ENCODE results near the gene SLC7A5.
A peak's percentile ranks its signal among the peaks of the same experiment; 100 is the strongest.
"Not testable (repeated sequence)": the region's sequence is repeated elsewhere in the genome, so short reads cannot be mapped to it uniquely, and the experiment has no call there.

Gene SLC7A5

DNA sequence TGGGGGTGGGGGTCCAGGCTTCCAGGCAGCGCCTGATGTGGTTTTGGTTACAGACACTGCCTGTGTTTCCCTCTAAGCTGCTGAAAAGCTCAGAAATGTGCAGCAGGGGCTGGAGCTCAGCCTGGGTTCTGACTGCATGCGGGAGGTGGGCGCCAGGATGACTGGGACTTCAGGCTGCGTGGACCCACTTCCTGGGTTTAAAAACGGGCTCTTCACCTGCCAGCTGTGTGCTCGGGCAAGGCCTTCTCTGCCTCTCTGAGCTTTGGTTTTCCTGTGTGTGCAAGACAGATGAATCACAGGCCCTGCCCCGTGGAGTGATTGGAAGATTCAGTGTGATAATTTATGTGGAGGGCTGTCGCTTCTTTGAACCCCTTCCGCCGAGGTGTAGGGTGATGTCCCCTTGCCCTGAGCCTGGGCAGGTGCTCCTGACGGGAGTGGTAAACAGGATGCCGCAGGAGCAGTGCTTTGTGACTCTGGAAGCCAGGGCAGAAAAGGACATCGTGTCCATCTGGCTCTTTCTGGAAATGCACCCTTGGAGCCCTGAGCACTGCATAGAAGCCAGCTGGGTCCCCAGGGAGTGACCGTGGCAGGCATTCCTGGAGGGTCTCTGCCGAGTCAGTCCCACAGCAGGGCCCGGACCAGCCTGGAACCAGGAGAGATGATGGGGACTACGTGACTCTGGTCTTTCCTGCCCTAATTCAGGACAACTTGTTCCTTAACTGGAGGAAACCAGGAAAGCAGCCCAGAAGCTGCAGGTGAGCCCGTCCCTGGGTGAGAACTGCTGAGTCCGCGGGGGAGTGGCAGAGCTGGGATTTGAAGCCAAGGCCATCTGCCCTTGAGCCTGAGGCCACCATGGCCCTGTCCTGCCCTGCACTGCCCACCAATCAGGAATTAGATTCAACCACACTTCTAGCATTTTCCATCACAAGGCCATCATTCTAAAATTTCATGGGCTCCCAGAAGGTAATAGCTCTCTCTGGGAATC lies 28.5 kb upstream of the SLC7A5 start:
- H2BK120ac ChIP-seq (ENCODE audit: low read depth, low read length) = no peak overlapping the region
- 84% methylated on average over 20 of the region's 20 CpGs for WGBS
- H3K4ac ChIP-seq (ENCODE audit: low read depth in 1 of 2, low read length in 2 of 2) = no peak overlapping the region
- H2BK12ac ChIP-seq (ENCODE audit: low read length in 2 of 2) = no peak overlapping the region
- no peak overlapping the region for H3K9ac ChIP-seq (ENCODE audit: low read length)
- DNase-seq = no peak
- H3K4me3 ChIP-seq (ENCODE audit: insufficient read depth in 1 of 2, low read depth in 1 of 2, low read length in 2 of 2) = no peak overlapping the region
- H2BK5ac ChIP-seq (ENCODE audit: low read depth, low read length, poor library complexity, severe bottlenecking) = no peak overlapping the region
- no peak overlapping the region for H3K4me2 ChIP-seq (ENCODE audit: low read length, poor library complexity, severe bottlenecking)
- H3K14ac ChIP-seq (ENCODE audit: low read length in 2 of 2) = no peak overlapping the region
- H3K4me1 ChIP-seq (ENCODE audit: control insufficient read depth, insufficient read depth, low read depth, low read length) = peaks cover 5% of the 10 kb centered on the region
- H2AK5ac ChIP-seq (ENCODE audit: low read length, severe bottlenecking) = no peak overlapping the region
- H3K79me1 ChIP-seq (replicated peaks; ENCODE audit: low read length, poor library complexity, severe bottlenecking) = no peaks in the 10 kb centered on the region
- H4K8ac ChIP-seq (ENCODE audit: low read length) = no peak overlapping the region
- H2BK15ac ChIP-seq (ENCODE audit: low read depth, poor library complexity, severe bottlenecking) = no peak overlapping the region
- H2AFZ ChIP-seq (ENCODE audit: low read depth, low read length) = no peak overlapping the region
- peaks cover 0 to 4% of the 10 kb centered on the region in 2 experiments for H3K27me3 ChIP-seq (ENCODE audit: control insufficient read depth in 1 of 2, insufficient read depth in 1 of 2, low read length in 2 of 2)
- no peaks in the 10 kb centered on the region for H3K36me3 ChIP-seq (ENCODE audit: control insufficient read depth in 1 of 2, insufficient read depth in 2 of 2, low read depth in 1 of 2, low read length in 2 of 2)
- H3K9me3 ChIP-seq (ENCODE audit: control insufficient read depth, low read length) = no peaks in the 10 kb centered on the region
- H3K18ac ChIP-seq (ENCODE audit: low read depth in 1 of 2, low read length in 2 of 2) = no peak overlapping the region
- H4K91ac ChIP-seq (ENCODE audit: low read length) = no peak overlapping the region
- H3K27ac ChIP-seq (ENCODE audit: low read length, poor library complexity, severe bottlenecking) = no peak overlapping the region
- H3K23ac ChIP-seq (ENCODE audit: low read length in 2 of 2) = no peak overlapping the region

DNA sequence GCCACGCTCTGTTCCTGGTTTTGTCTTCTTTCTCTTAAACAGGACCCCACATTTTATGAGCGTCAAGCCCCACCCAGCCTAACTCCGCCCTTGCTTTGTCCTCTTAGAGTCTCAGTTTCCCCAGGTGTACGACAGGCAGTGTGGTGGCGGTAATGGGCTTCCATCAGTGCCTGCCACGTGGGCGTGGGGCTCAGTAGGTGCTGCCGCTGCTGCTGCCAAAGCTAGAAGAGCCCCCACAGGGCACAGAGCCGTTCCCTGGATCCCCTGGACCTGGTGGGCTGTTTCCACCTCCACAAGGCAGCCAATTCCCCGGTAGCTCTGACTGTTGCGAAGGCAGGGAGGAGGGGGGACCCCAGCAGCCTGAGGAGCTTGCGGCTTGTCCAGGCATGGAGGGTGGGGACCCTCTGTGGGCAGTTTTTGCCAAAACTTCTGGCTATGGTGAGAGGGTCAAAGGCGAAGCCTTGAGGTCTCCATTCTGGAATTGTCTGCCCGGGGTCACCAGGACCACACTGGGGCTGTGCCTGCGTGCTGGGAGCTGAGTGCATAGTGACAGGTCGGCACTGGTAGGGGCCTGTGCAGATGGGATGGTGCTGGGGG lies 27.7 kb upstream of the SLC7A5 start:
- H3K27me3 ChIP-seq (ENCODE audit: control insufficient read depth in 1 of 2, insufficient read depth in 1 of 2, low read length in 2 of 2); H3K23ac ChIP-seq (ENCODE audit: low read length in 2 of 2); DNase-seq; H3K36me3 ChIP-seq (ENCODE audit: control insufficient read depth in 1 of 2, insufficient read depth in 2 of 2, low read depth in 1 of 2, low read length in 2 of 2); H3K4me1 ChIP-seq (ENCODE audit: control insufficient read depth, insufficient read depth, low read depth, low read length); H3K18ac ChIP-seq (ENCODE audit: low read depth in 1 of 2, low read length in 2 of 2); H3K27ac ChIP-seq (ENCODE audit: low read length, poor library complexity, severe bottlenecking); H2AK5ac ChIP-seq (ENCODE audit: low read length, severe bottlenecking); H3K4me2 ChIP-seq (ENCODE audit: low read length, poor library complexity, severe bottlenecking); H3K4me3 ChIP-seq (ENCODE audit: insufficient read depth in 1 of 2, low read depth in 1 of 2, low read length in 2 of 2); H3K9me3 ChIP-seq (ENCODE audit: control insufficient read depth, low read length); H4K91ac ChIP-seq (ENCODE audit: low read length); H3K9ac ChIP-seq (ENCODE audit: low read length); H3K79me1 ChIP-seq (replicated peaks; ENCODE audit: low read length, poor library complexity, severe bottlenecking); H2AFZ ChIP-seq (ENCODE audit: low read depth, low read length); H2BK5ac ChIP-seq (ENCODE audit: low read depth, low read length, poor library complexity, severe bottlenecking); H2BK12ac ChIP-seq (ENCODE audit: low read length in 2 of 2); H2BK15ac ChIP-seq (ENCODE audit: low read depth, poor library complexity, severe bottlenecking); H3K14ac ChIP-seq (ENCODE audit: low read length in 2 of 2); H3K4ac ChIP-seq (ENCODE audit: low read depth in 1 of 2, low read length in 2 of 2); H4K8ac ChIP-seq (ENCODE audit: low read length); H2BK120ac ChIP-seq (ENCODE audit: low read depth, low read length): not testable (repeated sequence)
- WGBS = 82% methylated on average over 16 of the region's 16 CpGs

DNA sequence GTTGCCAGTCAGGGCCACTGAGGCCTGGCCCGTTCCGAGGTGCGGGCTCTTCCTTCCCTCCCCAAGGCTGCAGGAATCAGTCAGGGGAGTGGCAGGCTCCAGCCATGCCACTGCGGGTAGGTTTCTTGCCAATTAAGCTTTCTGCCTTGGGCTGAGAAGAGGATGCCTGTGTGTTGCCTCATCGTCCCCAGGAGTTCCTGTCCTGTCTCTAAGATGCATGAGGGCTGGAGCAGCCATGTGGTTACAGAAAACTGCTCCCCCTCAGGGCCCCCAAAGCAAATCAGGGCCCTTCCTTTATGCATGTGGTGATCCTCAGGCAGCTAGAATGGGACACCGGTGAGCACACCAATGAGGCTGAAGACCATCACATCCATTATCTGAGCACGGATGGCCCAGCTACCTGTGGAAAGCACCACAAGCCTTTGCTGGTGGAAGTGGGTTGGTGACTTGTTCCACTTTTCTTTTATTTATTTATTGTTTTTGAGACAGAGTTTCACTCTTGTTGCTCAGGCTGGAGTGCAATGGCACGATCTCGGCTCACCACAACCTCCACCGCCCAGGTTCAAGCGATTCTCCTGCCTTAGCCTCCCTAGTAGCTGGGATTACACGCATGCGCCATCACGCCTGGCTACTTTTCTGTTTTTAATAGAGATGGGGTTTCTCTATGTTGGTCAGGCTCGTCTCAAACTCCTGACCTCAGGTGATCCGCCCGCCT lies 27.0 kb upstream of the SLC7A5 start:
- WGBS = 94% methylated on average over 16 of the region's 17 CpGs
- H2BK15ac ChIP-seq (ENCODE audit: low read depth, poor library complexity, severe bottlenecking); H3K4ac ChIP-seq (ENCODE audit: low read depth in 1 of 2, low read length in 2 of 2): not testable (repeated sequence)

DNA sequence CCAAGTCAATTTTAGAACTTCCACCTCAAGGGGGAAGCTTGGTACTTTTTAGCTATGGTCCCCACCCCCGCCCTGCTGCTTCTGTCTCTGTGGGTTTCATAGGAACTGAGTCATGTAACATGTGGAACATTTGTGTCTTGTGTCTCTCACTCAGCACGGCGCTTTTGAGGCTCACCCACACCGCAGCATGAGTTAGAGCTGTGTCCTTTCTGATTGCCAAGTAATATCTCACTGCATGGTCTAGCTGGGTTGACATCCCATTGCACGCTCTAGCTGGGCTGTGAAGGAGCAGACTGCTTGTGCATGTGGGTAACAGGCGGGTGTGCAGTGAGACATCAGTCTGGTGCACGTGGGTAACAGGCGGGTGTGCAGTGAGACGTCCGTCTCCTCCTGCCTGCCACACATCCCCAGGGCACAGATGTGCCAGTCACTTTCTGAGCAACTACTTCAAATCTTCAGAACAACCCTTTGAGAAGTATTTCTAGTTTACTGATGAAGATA lies 26.4 kb upstream of the SLC7A5 start:
- Histone ChIP-seq H2BK120ac (ENCODE audit: low read depth, low read length) (no peak overlapping the region), H3K9ac (ENCODE audit: low read length) (no peak overlapping the region), H4K91ac (ENCODE audit: low read length) (peak overlapping the region; percentile 1), H3K4ac (ENCODE audit: low read depth in 1 of 2, low read length in 2 of 2) (no peak overlapping the region), H2BK15ac (ENCODE audit: low read depth, poor library complexity, severe bottlenecking) (no peak overlapping the region), H2AK5ac (ENCODE audit: low read length, severe bottlenecking) (no peak overlapping the region), H3K27me3 (ENCODE audit: control insufficient read depth in 1 of 2, insufficient read depth in 1 of 2, low read length in 2 of 2) (peaks cover 0 to 3% of the 10 kb centered on the region in 2 experiments), H3K4me1 (ENCODE audit: control insufficient read depth, insufficient read depth, low read depth, low read length) (peaks cover 5% of the 10 kb centered on the region), H3K14ac (ENCODE audit: low read length in 2 of 2) (no peak overlapping the region), H2BK5ac (ENCODE audit: low read depth, low read length, poor library complexity, severe bottlenecking) (no peak overlapping the region), H3K36me3 (ENCODE audit: control insufficient read depth in 1 of 2, insufficient read depth in 2 of 2, low read depth in 1 of 2, low read length in 2 of 2) (no peaks in the 10 kb centered on the region), H3K79me1 (replicated peaks; ENCODE audit: low read length, poor library complexity, severe bottlenecking) (no peaks in the 10 kb centered on the region), H3K18ac (ENCODE audit: low read depth in 1 of 2, low read length in 2 of 2) (no peak overlapping the region), H3K4me2 (ENCODE audit: low read length, poor library complexity, severe bottlenecking) (no peak overlapping the region), H3K9me3 (ENCODE audit: control insufficient read depth, low read length) (no peaks in the 10 kb centered on the region), H3K23ac (ENCODE audit: low read length in 2 of 2) (no peak overlapping the region), H2BK12ac (ENCODE audit: low read length in 2 of 2) (no peak overlapping the region), H2AFZ (ENCODE audit: low read depth, low read length) (no peak overlapping the region), H4K8ac (ENCODE audit: low read length) (no peak overlapping the region), H3K27ac (ENCODE audit: low read length, poor library complexity, severe bottlenecking) (no peak overlapping the region), H3K4me3 (ENCODE audit: insufficient read depth in 1 of 2, low read depth in 1 of 2, low read length in 2 of 2) (no peak overlapping the region)
- peak; percentile 32 for DNase-seq
- WGBS = 80% methylated on average over 9 of the region's 10 CpGs

More for the DNA sequence above, 27.0 kb upstream of the SLC7A5 start:
- H3K27ac ChIP-seq (ENCODE audit: low read length, poor library complexity, severe bottlenecking); H4K91ac ChIP-seq (ENCODE audit: low read length); H4K8ac ChIP-seq (ENCODE audit: low read length); H3K18ac ChIP-seq (ENCODE audit: low read depth in 1 of 2, low read length in 2 of 2); H3K79me1 ChIP-seq (replicated peaks; ENCODE audit: low read length, poor library complexity, severe bottlenecking); H2BK12ac ChIP-seq (ENCODE audit: low read length in 2 of 2); H3K4me2 ChIP-seq (ENCODE audit: low read length, poor library complexity, severe bottlenecking); H3K9ac ChIP-seq (ENCODE audit: low read length); H2BK120ac ChIP-seq (ENCODE audit: low read depth, low read length); H3K4me3 ChIP-seq (ENCODE audit: insufficient read depth in 1 of 2, low read depth in 1 of 2, low read length in 2 of 2); H2BK5ac ChIP-seq (ENCODE audit: low read depth, low read length, poor library complexity, severe bottlenecking); DNase-seq; H2AK5ac ChIP-seq (ENCODE audit: low read length, severe bottlenecking); H3K14ac ChIP-seq (ENCODE audit: low read length in 2 of 2); H3K9me3 ChIP-seq (ENCODE audit: control insufficient read depth, low read length); H3K27me3 ChIP-seq (ENCODE audit: control insufficient read depth in 1 of 2, insufficient read depth in 1 of 2, low read length in 2 of 2); H2AFZ ChIP-seq (ENCODE audit: low read depth, low read length); H3K36me3 ChIP-seq (ENCODE audit: control insufficient read depth in 1 of 2, insufficient read depth in 2 of 2, low read depth in 1 of 2, low read length in 2 of 2); H3K4me1 ChIP-seq (ENCODE audit: control insufficient read depth, insufficient read depth, low read depth, low read length): not testable (repeated sequence)
- peak overlapping the region in 1 of 2 experiments; percentile 17 for H3K23ac ChIP-seq (ENCODE audit: low read length in 2 of 2)
